Stimulated activated CD8-positive, alpha-beta memory T cell treated with anti-CD3 and anti-CD28 coated beads, Interleukin-12 subunit alpha, Interleukin-12 subunit beta, amount 100 ng/mL, for 24 hours (primary cell): ENCODE data around the gene MSI2.

Experiments
- DNase-seq: peaks from one replicate; pipeline ENCODE4 v3.0.0-alpha.2; 2020; ENCODE audit errors: extremely low read depth

Gene MSI2

DNA sequence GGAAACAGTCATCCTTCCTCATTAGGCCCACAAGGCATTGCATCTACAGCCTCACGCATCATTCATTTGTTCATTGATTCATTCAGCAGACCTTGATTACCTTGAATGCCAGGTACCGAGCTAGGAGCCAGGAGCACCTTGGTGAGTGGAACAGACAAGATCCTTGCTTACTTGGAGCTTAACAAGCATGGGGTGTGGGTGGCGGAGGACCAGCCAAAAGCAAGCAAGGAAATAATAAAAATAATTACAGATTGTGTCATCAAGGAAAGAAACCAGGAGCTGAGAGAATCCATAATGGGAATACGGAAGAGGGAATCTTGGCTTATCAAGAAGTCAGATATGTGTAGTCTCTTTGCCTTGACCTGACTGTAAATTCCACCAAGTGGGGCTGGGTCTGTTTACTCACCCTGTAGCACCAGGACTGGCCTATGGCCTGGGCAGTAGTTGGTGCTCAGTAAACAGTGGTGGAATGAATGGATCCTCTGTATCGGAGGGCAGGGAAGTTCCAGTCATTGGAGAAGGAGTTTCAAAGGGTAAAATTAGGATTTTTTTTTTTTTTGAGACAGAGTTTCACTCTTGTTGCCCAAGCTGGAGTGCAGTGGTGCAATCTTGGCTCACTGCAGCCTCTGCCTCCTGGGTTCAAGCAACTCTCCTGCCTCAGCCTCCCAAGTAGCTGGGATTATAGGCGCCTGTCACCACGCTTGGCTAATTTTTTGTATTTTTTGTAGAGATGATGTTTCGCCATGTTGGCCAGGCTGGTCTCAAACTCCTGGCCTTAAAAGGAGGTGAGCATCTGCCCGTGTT, 157.7 kb downstream of the MSI2 start:
- DNase-seq: no peak

DNA sequence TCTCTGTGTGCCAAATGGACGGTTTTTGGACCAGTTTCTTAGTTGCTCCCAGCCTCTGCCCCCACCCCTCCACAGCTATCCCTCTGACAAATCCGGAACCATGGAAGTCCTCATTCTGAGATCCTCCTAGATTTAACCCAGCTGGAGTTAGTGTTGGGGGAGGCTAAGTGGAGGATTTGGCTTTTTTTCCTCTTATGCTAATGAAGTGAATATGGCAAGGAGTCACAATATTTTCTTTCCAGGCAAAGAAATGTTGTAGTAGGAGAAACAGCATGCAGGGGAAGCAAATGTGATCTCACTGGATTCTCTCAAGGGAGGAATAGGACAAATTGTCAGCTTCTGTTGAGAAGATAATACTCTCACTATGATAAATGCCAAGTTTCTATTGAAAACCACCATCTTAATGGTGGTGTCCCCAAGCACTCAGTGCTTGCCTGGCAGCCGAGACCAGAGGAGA, 159.5 kb downstream of the MSI2 start:
- no peak for DNase-seq

DNA sequence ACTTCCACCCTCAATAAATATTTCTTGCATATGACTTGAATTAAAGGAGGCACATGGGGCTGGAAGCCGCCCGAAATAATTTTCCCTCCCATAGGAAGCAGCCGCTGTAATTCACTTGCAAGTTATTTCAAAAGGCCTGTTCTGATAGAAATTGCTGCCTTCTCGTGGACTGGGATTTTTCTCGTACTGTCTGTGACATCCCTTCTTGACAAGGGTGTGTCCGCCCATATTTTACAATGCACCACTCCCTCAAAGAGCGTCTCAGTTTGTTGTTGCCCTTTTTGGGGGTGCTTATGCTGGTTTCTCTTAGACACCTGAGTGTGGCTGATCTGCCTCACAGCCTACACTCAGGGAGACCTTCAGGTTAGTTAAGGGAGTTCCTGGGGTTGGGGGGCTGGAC, 160.0 kb downstream of the MSI2 start:
- no peak for DNase-seq

DNA sequence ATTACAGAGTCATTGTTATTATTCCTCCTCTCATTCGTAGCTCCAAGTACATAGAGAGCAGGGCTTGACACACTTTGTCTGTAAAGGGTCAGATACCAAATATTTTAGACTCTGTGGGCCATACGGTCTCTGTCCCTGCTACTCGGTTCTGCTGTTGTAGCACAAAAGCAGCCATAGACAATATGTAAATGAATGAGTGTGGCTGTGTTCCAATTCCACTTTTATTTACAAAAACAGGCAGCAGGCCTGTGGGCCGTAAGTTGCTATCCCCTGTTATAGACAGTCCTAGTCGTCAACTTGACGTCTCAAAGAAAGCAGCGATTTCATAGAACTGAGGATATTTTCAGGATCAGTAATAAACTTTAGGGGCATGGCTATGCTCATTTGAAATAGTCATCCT, 161.6 kb downstream of the MSI2 start:
- DNase-seq: no peak

DNA sequence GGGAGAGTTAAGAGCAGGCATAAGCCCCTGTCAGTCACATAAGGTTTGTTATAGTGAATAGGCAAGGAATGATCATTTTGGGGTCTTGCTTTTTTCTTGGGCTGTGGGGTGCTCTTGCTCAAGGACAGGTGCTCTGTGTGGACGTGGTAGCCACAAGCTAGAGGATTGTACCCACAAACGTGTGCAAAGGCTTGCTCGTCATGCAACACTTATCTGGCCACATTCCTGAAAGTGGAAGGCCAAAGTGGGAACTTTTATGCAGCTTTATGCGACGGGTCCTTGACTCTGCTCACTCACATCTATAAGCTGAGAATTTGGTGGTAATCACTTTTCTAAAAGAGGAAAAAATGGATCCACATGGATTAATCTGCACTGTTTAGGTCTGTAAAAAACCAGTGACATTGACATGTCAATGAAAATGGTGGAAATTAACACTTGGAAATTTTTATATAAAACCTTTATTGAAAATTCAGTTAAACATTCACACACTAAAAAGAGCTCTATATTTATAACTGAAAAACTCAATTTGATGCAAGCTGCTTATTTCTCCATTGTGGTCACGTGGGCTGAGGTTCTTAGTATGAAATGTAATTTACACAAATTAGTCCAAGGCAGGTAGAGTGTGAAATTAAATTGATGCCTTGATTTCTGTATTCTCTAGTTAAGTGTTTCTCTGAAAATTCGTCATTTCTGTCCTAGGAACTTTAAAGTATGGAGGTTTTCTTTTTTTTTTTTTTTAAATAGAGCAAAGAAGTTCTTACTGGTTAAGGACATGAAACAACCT, 162.3 kb downstream of the MSI2 start:
- DNase-seq: no peak

DNA sequence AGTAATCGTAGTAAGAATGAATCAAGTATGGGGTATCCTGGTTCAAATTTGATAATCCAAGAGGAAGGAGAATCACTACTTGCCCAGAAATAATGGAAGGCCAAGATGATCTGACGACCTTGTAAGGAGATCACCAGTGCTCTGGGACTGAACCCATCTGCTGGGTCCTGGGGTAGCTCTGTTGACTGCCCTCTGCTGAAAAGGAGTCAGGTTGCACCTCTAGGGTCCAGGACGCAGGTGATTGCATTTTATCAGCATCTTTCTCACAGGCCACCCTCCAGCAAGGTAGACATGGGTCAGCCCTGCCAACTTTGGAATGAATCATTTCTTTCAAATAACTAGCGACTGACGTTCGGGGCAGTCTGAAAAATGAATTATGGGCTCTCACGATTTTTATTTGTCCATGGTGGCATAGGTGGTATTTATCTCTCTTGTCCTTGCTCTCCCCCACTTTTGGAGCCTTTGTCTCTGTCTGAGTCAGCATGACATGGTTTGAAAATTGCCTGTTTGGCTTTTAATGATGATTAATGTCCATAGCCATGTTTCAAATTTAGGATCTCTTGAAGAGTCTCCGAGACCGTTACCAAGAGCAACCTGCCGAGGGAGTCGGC, 163.7 kb downstream of the MSI2 start:
- no peak for DNase-seq

DNA sequence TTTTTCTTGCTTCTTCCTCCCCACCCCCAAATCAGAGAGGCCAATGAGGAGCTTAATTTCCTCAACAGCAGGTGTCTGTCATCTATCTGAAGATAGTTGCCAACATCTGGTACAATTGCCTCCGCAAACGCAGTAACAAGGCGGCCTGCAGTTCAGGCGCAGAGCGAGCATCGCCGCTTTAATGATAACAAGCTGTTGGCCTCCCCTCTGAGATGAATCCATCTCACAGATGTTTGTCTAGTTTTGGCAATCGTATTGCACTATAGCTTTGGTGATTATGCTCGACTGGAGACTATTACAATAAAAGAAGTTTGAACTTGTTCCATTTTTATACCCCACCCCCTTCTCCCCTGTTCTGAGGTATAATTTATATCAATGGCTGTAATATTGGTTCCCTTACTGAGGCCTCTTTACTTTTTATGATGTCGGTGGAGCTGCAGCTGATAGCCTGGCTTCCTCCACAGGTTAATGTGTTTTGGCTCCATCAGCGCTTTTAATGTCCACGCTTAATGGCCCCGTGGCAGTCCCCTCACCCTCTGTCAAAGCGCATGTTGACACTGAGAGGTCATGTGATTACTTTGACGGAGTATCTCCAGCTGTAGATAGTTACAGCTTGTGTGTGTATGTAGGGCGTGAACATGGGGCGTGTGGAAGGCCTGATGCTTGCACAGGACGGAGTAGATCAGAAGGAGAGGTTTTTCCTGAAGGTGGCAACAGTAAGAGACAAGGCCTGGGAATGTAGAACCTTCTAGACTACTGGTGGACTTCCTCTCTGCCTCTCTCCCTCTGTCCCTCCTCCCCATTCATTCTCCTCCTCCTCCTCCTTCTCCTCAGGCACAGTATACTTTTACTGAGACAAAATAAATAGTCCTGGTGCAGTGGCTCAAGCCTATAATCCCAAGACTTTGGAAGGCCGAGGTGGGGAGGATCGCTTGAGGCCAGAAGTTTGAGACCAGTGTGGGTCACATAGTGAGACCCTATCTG, 164.7 kb downstream of the MSI2 start:
- no peak for DNase-seq

DNA sequence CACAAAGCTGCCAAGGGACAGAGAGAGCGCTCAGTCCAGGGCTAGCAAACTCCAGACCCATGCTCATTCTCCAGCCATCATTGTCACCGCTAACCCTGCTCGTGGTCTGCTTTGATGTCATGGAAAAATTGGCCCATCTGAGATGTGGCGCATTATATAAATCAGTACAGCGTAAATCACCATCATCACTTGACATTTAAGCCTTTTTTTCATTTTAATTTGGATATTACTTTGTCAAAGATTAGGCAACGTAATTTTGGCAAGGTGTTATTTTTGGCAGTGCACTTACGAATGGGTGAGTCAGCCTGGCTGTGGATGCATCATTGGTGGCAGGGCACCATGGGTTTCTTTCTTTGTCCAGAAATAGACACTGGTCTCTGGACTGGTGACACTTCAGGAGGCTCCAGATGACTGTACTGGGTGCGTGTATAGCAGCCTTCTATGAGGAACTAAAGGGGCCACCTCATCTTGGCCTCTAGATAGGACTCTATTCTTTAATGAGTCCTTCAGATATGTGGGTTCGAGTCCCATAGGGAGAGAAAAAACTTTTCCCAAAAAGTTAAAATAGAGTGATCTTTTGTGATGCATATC, 166.3 kb downstream of the MSI2 start:
- no peak for DNase-seq

DNA sequence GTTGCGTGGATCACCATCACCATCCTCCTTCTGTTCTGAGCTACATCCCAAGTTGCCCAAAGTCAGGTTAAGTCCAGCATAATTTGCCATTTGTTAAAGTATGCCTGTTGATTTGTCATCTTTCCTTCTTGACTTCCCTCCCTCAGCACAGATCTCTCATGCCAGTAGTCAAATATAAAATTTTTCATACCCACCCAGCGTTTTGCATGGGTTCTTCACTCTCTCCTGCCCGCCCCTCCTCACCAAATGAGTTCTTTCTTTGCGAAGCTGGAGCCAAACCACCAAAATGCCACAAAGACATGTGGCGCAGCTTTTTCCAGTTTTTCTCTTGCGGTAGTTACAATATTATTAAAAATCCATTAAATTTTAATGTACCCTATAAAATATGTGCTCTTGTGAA, 167.2 kb downstream of the MSI2 start:
- DNase-seq: no peak

DNA sequence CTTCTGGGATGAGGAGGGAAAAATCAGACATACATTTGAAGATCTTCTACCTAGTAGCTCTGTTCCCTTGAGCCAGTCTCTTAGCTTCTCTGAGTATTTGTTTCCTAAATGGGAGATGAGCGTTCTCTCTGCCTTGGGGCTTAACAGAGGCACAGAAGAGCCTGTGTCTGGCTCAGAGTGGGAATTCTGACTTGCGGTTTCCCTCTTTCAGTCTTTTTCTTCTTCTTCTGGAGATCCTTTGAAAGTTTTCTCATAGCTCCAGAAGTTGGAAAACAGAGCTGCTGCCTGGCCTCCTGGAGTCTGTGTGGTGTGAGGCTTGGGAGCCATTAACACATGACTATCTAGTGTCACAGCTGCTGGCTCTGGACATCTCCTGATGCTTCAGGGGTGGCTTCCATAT, 167.9 kb downstream of the MSI2 start:
- no peak for DNase-seq

DNA sequence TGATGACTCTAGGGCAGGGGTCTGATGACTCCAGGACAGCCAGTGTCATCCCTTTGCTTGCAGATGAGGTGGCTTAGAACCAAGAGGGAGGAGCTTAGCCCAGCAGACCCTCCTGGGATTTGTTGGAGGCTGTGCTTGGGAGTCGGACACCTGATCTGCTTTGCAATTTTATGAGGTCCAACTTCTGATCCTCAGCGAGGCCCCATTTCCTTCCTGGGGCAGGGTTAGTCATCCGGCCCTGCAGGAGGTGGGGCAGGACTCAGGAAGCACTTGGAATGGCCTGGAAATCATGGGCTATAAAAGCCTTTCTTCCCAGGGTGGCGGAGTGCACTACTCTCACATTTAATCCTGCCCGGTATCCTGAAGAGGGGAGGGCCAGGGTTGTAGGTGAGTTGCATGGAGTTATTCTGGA, 168.5 kb downstream of the MSI2 start:
- DNase-seq: no peak

DNA sequence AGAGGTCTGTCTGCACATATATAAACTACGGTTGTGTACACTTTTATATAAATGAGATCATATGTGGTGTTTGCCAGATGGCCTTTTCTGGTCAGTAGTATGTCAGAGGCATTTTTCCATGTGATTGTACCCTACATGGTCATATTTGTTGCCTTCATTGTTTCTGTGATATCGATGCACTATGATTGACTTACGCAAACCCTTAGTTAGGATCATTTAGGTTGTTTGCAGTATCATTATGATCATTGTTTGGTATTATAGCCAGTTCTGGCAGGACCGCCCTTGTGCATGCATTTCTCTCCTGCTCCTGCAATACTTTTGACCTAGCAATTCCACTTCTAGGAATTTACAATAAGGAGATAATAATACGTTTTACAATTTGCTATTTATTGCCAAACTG, 169.1 kb downstream of the MSI2 start:
- DNase-seq: no peak

DNA sequence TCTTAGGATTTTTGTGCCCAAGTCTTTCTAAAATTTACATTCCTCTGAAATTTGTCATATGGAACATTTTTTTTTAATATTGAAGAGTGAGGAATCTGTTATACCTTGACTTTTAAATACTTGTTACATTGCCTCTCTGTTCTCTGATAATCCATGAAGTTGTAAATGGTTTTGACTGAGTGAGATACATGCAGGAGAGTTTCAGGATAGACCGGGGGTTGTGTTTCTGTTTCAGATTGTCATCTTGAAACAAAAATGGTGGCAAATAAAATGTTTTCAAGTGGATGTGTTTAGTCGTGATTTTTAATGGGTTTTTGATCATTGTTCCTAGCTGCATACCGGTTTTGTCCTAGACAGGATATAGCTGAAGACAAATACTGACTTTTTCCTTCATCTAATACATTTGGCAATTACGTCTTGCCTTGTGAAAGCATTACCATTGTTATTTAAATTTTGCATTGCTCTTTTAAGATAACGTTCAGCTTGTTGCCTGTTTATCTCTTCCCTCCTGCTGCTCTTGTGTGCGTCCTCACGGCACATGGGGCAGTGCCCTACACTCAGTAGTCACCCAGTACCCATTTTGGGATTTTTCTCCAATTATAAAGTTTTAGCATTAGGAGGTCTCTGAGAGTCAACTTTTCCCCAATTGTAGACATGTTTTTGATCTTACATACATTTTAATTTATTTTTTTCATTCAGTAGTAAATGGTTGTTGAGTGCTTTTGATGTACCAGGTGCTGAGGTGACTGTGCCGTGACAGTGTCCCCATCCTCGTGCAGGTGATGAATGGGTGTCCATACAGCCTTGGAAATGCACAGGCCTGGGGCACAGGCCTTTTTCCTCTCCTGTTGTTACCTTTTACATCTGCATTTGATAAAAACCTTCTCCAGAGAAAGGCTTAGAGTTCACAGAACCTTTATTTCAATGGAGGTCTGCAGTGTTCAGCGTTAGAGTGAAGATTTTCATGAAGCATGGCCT, 169.9 kb downstream of the MSI2 start:
- no peak for DNase-seq

DNA sequence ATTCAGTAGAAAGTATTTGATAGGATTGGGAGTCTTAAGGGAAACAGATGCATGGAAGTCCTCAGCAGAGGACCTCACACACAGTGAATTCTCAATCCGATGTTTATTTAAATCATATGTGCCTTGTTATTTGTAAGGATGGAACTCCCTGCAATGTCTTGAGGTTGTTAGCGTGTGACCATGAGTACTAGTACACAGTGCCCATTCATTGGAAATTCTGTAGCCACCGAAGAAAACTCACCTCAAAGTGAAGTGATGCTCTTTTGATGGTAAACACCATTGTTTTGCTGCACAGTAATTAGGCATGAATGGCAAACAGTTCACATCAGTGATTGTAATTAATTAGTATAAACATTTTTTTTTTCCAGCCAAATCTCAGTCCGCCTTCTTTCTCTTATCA, 173.6 kb downstream of the MSI2 start:
- DNase-seq: no peak

DNA sequence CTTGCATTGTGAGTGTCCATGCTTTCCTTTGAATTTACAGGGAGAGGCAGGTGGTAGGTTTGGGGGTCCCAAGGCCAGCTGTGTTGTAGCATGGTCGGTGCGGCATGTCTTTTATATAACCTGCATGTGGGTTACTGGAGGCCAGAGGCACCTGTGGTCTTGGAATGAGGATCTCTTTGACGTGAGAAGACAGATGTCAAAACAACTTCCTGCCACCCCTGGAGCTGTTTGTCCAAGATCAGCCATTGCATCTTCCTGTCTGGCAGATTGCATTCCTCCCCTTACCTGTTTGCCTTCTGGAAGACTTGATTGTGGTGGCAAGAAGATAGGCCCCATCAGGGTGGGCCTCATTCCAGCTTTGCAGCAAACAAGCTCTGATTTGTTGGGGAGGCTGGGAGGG, 175.1 kb downstream of the MSI2 start:
- DNase-seq: no peak

DNA sequence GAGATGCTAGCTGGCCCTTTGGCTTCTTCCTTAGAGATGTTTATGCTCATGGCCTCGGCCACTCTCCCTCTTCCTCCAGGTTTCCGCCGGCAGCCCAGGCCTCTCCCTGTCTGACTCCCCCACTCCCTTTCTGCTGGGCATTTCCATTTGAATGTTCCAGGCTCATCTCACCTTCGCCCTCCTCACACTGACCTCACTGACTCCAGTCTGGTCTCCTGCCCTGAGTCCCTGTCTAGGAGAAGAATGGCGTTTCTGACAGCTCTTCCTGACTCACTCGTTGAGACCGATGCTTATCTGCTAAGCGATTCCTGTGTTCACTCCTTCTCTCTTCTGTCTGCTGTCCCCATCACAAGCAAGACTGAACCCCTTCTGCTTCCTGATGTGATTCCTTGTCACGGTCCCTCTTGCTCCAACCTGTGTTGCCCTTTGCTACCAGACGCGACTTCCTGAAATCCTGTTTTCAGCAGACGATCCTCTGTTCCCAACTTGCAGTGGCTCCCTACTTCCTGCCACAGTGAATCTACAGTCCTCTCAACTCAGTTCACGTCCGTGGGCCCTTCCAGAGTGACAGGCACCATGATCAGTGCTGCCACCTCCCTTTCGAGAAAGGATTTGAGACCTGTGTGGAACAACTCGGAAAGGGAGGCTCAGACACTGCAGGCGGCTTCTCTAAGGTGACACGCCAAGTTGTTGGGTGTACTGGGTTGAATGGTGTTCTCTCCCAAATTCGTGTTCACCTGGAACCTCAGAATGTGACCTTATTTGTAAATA, 176.4 kb downstream of the MSI2 start:
- DNase-seq: no peak

DNA sequence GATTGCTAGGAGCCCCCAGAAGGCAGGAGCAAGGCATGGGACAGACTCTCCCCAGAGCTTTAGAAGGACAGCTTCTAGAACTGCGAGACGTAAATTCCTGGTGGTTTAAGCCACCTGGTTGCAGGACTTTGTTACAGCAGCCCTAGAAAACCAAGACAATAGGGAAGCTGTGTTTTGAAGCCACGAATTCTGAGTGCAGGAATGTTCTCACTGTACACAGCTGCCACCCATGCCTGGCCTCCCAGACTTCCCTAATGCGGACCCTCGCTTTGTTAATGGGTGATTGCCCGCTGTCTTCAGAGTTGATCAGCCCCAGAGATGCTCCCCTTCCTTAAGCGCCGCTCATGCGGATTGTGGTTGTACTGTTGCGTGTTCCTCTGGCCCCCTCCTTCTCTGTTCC, 177.1 kb downstream of the MSI2 start:
- DNase-seq: no peak

DNA sequence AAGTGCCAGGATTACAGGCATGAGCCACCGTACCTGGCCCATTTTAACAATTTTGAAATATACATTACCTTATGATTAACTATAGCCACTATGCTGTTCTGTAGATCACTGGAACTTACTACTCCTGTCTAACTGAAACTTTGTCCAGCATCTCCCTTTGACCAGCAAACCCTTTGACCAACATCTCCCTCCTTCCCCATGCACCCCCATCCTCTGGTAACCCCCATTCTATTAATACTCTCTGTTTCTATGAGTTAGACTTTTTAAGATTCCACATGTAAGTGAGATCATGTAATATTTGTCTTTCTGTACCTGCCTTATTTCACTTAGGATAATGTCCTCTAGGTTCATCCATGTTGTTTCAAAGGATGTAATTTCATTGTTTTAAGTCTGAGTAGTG, 178.0 kb downstream of the MSI2 start:
- no peak for DNase-seq

DNA sequence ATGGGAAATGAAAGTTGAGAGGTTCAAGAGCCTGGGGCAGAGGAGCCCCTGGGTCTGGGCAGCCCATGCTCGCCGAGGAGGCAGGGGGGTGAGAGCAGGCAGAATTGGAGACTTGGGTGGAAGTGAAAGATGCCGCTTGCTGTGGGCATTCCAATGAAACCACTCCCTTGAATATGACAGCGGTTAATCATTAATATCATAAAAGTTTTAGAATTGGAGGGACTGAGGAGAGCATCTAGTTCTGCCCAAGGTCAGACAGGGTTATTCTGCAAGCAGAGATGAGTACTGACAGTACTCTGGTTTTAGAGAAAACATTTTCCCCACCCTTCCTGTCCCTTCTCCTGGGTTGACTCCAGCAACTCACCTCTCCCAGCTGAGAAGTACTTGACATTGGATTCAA, 180.2 kb downstream of the MSI2 start:
- DNase-seq: no peak
